Suprapubic skin (tissue), 3 donors: ENCODE data around the gene NBPF1.
"Not testable (repeated sequence)": the region's sequence is repeated elsewhere in the genome, so short reads cannot be mapped to it uniquely, and the experiment has no call there.

Experiments
- POLR2A ChIP-seq, 2 donors: fragments of 450-650 bp; IDR thresholded peaks; one replicate each; pipeline ENCODE4 v1.6.1; 2017; ENCODE audit warnings: antibody characterized with exemption in 2 of 2, mild to moderate bottlenecking in 2 of 2, moderate library complexity in 2 of 2
- TF ChIP-seq, protein P1 (sequence below), 2 donors: fragments of 200-600 bp in 1 of 2; fragments of 450-650 bp in 1 of 2; sonication (generic) in 1 of 2; IDR thresholded peaks; one replicate each; pipeline ENCODE4 v1.5.1; 2016 to 2019; ENCODE audit warnings: antibody characterized with exemption in 2 of 2, mild to moderate bottlenecking in 1 of 2, moderate library complexity in 1 of 2

DNA sequence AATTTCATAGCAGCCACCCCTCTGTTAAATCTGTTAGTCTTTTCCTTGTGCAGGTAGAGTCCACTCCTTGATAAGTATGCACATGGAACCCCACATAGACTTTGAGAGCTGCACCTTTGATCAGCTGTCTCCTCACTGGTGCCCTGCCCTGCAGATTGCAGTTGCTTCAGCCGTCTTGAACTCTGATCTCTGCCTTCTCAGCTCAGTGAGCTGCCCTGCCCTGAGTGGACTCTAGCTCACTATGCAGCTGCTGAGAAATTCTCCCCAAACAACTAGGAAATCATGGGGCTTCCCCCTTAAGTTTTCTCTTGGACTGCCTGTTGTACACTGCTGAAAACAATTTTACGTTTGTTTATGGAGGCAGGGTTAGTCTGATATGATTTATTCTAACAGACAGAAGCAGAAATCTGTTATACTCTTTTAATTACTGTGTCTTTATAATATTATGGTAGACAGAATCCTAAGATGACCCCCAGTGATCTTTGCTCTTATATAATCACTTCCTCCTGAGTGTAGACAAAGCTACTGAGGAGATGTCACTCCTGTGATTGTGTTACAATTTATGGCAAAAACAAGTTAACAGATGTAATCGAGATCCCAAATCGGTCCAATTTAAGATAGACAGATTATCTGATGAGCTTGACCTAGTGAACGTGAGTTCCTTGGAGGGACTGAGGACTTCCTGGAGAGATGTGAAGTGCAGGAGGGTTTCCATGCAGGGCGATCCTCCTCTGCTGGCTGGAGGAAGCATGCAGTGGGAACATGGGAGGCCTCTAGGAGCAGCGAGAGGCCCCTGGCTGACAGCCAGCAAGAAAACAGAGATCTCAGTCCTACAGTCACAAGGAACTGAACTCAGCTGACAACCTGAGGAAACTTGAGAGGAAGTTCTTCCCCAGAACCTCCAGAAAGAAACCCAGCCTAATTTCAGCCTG lies 12.2 kb downstream of the NBPF1 start:
- TF ChIP-seq, protein P1, sequence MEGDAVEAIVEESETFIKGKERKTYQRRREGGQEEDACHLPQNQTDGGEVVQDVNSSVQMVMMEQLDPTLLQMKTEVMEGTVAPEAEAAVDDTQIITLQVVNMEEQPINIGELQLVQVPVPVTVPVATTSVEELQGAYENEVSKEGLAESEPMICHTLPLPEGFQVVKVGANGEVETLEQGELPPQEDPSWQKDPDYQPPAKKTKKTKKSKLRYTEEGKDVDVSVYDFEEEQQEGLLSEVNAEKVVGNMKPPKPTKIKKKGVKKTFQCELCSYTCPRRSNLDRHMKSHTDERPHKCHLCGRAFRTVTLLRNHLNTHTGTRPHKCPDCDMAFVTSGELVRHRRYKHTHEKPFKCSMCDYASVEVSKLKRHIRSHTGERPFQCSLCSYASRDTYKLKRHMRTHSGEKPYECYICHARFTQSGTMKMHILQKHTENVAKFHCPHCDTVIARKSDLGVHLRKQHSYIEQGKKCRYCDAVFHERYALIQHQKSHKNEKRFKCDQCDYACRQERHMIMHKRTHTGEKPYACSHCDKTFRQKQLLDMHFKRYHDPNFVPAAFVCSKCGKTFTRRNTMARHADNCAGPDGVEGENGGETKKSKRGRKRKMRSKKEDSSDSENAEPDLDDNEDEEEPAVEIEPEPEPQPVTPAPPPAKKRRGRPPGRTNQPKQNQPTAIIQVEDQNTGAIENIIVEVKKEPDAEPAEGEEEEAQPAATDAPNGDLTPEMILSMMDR (IDR thresholded peaks at IDR 0.05), result not testable (repeated sequence)
- TF ChIP-seq POLR2A (IDR thresholded peaks at IDR 0.05), result not testable (repeated sequence)
